ENCODE data around the gene RFTN2.
"Not testable (repeated sequence)": the region's sequence is repeated elsewhere in the genome, so short reads cannot be mapped to it uniquely, and the experiment has no call there.

GRCh38 chr2:197696571-197696970 lies 21.2 kb upstream of the RFTN2 start:
- not testable (repeated sequence) for TF ChIP-seq EP300, CTCF (IDR thresholded peaks at IDR 0.05)
